SK-N-SH (cell line): ENCODE results near the gene PTX3. TPM values are rescaled to one million over a fixed set of nuclear protein-coding genes. Genes with fewer than 3 reads are reported as not detected.

Source experiments
- polyA plus RNA-seq, 3 experiments: library from polyadenylated mRNA; depleted of rRNA; stranded (reverse); fragments of >200 nt; gene quantifications; 2 replicates each; pipeline ENCODE4 v1.2.3, GENCODE V29; 2012

Gene PTX3
- polyA plus RNA-seq, 1 of the 3 experiments (the other 2 are of a cell fraction) = 208 TPM

Other genes starting within 250 kb of the PTX3 start
- gene VEPH1, start 66.6 kb downstream of the PTX3 start, polyA plus RNA-seq (2012; rRNA removed) = 6.0 and 11.3 TPM in 2 replicates